Measurements from ENCODE around the gene PHACTR3. TPM values are rescaled to one million over a fixed set of nuclear protein-coding genes. Genes with fewer than 3 reads are reported as not detected.
"Not testable (repeated sequence)": the region's sequence is repeated elsewhere in the genome, so short reads cannot be mapped to it uniquely, and the experiment has no call there.

Gene PHACTR3
- total RNA-seq, 2 donors from 2014 or later: 0.52 TPM; not detected in 1

DNA sequence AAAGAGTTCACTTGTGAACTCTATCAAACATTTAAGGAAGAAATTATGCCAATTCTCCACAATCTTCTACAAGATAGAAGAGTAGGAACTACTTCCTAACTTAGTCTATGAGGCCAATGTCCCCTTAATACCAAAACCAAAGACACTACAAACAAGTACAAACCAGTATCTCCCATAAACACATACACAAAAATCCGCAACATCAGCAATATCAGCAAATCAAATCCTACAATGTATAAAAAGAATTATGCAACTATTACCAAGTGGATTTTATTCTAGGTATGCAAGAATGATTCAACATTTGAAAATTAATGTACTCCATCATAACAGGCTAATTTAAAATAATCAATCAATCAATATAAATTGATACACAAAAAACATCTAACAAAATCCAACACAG lies 283.7 kb downstream of the PHACTR3 start:
- Mint-ChIP-seq H3K4me1 (no peaks in the 10 kb centered on the region), H3K27ac (no peak overlapping the region)

GRCh38 chr20:59890035-59890434 lies 285.7 kb downstream of the PHACTR3 start:
- H3K27ac Mint-ChIP-seq; H3K27me3 Mint-ChIP-seq; H3K4me3 Mint-ChIP-seq; H3K4me1 Mint-ChIP-seq; ATAC-seq; H3K9me3 ChIP-seq (ENCODE audit: control insufficient read depth, low read length, poor library complexity, severe bottlenecking); DNase-seq; H3K36me3 Mint-ChIP-seq (ENCODE audit: low read depth): not testable (repeated sequence)

More for the DNA sequence above, 283.7 kb downstream of the PHACTR3 start:
- Mint-ChIP-seq H3K36me3 (ENCODE audit: low read depth) (peaks cover 4% of the 10 kb centered on the region), H3K27me3 (no peaks in the 10 kb centered on the region), H3K4me3 (no peak overlapping the region)
- no peaks in the 10 kb centered on the region for H3K9me3 ChIP-seq (ENCODE audit: control insufficient read depth, low read length, poor library complexity, severe bottlenecking)
- ATAC-seq: no peak
- no peak for DNase-seq

DNA sequence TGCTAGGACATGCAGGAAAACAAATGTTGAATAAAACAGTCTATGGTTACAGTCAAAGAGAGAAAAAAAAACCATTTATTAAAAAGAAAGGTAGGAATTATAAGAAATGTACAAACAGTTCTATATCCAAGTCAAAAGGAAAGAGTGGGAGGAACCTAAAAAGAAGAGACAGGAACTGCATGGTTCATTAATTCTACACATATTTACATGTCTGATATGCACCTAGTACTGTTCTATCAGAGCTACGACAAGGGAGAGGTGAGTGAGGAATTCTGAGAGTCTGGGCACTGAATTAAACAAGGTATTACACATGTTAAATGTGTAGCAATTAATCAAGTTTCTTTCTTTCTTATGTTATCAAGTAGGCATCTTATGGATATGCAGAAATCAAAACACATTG lies 287.2 kb downstream of the PHACTR3 start:
- Mint-ChIP-seq H3K27ac (no peak overlapping the region), H3K36me3 (ENCODE audit: low read depth) (peaks cover 9% of the 10 kb centered on the region), H3K4me1 (peaks cover 3% of the 10 kb centered on the region), H3K4me3 (no peak overlapping the region), H3K27me3 (no peaks in the 10 kb centered on the region)
- DNase-seq: no peak
- ATAC-seq: no peak
- H3K9me3 ChIP-seq (ENCODE audit: control insufficient read depth, low read length, poor library complexity, severe bottlenecking): no peaks in the 10 kb centered on the region

DNA sequence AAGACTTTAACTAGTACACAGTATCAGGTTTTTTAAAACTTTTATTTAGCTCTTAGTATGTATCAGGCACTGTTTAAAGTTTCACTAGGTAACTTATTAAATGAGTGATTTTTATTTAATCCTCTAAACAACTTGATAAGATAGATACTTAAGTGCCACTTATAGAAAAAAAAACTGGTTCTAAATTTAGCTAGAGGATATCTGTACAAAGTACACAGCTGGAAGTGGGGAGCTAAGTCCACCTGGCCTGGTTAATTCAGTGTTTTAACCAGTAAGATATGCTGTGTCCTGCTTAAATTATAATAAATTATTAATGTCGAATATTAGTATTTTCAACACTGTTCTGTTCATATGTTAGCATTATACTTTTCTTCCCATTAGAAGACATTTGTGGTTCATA lies 291.6 kb downstream of the PHACTR3 start:
- no peaks in the 10 kb centered on the region for H3K9me3 ChIP-seq (ENCODE audit: control insufficient read depth, low read length, poor library complexity, severe bottlenecking)
- no peak for ATAC-seq
- Mint-ChIP-seq H3K27me3 (no peaks in the 10 kb centered on the region), H3K27ac (no peak overlapping the region), H3K36me3 (ENCODE audit: low read depth) (peaks cover 9% of the 10 kb centered on the region), H3K4me3 (no peak overlapping the region), H3K4me1 (peaks cover 3% of the 10 kb centered on the region)
- no peak for DNase-seq

All from T-helper 17 cell (primary cell).